ENCODE results near the gene ABCD1. TPM values are rescaled to one million over a fixed set of nuclear protein-coding genes. Genes with fewer than 3 reads are reported as not detected.

The ABCD1 gene
- total RNA-seq, 6 experiments from 2014 or later, result 12.9 to 18.9 (median 14.5) TPM

DNA sequence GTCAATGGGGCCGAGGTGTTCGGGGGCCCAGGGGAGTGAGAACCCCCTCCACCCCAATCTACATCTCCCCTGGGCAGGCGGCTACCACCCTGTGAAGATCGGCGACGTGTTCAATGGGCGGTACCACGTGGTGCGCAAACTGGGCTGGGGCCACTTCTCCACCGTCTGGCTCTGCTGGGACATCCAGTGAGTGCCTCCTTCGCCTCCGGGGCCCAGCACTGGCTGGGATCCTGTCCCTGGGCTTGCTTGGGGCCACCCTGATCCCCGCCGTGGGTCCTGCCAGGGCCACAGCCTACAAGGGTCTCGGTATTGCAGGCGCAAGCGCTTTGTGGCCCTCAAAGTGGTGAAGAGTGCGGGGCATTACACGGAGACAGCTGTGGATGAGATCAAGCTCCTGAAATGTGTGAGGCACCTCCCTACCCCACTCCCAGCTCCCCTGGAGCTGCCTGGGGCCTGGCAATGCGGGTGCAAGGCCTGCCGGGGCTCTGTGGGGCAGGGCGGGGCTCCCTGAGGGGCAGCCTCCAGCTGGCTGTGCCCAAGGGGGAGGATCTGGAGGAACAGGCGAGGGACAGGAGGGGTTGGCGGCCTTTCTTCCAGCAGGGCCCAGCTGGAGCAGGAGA, 56.9 kb downstream of the ABCD1 start:
- Mint-ChIP-seq H3K9me3 (no peaks in the 10 kb centered on the region), H3K27ac (no peak overlapping the region), H3K4me1 (ENCODE audit: low read depth) (peaks cover 7% of the 10 kb centered on the region), H3K4me3 (no peak overlapping the region), H3K27me3 (ENCODE audit: insufficient read depth) (peaks cover 4% of the 10 kb centered on the region), H3K36me3 (ENCODE audit: low read depth) (no peaks in the 10 kb centered on the region)
- DNase-seq, result no peak
- TF ChIP-seq, protein P1, sequence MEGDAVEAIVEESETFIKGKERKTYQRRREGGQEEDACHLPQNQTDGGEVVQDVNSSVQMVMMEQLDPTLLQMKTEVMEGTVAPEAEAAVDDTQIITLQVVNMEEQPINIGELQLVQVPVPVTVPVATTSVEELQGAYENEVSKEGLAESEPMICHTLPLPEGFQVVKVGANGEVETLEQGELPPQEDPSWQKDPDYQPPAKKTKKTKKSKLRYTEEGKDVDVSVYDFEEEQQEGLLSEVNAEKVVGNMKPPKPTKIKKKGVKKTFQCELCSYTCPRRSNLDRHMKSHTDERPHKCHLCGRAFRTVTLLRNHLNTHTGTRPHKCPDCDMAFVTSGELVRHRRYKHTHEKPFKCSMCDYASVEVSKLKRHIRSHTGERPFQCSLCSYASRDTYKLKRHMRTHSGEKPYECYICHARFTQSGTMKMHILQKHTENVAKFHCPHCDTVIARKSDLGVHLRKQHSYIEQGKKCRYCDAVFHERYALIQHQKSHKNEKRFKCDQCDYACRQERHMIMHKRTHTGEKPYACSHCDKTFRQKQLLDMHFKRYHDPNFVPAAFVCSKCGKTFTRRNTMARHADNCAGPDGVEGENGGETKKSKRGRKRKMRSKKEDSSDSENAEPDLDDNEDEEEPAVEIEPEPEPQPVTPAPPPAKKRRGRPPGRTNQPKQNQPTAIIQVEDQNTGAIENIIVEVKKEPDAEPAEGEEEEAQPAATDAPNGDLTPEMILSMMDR (IDR thresholded peaks at IDR 0.05), result no peak

DNA sequence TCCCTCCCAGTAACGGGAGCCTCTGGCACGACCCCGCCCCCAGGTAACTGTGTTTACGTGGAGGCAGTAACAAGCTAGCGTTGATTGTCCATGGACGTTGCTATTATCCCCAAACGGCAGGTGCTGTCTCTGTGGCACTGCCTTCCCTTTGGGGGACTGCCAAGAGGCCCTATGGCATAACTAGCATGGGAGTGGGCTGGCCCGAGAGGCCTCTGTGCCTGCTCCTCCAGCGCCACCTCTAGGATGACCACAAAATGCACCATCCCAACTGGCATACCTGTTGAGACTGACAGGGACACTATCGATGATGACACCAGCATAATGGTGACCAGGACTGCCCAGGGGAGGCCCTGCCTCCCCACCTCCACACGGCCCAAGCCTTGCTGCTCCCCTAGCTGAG, 57.7 kb downstream of the ABCD1 start:
- DNase-seq, result no peak
- TF ChIP-seq, protein P1 (IDR thresholded peaks at IDR 0.05), result no peak
- H3K9me3 Mint-ChIP-seq, result no peaks in the 10 kb centered on the region
- H3K4me1 Mint-ChIP-seq (ENCODE audit: low read depth), result peaks cover 7% of the 10 kb centered on the region
- no peak overlapping the region for H3K4me3 Mint-ChIP-seq
- H3K27ac Mint-ChIP-seq, result no peak overlapping the region
- H3K36me3 Mint-ChIP-seq (ENCODE audit: low read depth), result no peaks in the 10 kb centered on the region
- H3K27me3 Mint-ChIP-seq (ENCODE audit: insufficient read depth), result peaks cover 4% of the 10 kb centered on the region

DNA sequence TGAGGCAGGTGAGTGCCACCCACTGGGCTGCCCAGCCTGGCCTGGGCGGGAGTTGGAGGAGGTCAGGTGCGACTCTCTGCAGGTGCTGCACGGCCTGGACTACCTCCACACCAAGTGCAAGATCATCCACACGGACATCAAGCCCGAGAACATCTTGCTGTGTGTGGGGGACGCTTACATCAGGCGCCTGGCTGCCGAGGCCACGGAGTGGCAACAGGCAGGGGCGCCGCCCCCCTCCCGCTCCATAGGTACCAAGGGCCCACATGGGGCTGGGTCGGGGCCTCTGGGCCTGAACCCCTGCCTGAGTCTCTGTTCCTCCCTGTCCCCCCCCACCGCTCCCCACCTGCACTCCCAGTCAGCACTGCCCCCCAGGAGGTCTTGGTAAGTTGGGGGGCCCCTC, 58.2 kb downstream of the ABCD1 start:
- no peak overlapping the region for H3K4me3 Mint-ChIP-seq
- peaks cover 4% of the 10 kb centered on the region for H3K27me3 Mint-ChIP-seq (ENCODE audit: insufficient read depth)
- no peak overlapping the region for H3K27ac Mint-ChIP-seq
- no peaks in the 10 kb centered on the region for H3K36me3 Mint-ChIP-seq (ENCODE audit: low read depth)
- no peaks in the 10 kb centered on the region for H3K9me3 Mint-ChIP-seq
- TF ChIP-seq, protein P1 (IDR thresholded peaks at IDR 0.05), result no peak
- peaks cover 7% of the 10 kb centered on the region for H3K4me1 Mint-ChIP-seq (ENCODE audit: low read depth)
- DNase-seq, result no peak

DNA sequence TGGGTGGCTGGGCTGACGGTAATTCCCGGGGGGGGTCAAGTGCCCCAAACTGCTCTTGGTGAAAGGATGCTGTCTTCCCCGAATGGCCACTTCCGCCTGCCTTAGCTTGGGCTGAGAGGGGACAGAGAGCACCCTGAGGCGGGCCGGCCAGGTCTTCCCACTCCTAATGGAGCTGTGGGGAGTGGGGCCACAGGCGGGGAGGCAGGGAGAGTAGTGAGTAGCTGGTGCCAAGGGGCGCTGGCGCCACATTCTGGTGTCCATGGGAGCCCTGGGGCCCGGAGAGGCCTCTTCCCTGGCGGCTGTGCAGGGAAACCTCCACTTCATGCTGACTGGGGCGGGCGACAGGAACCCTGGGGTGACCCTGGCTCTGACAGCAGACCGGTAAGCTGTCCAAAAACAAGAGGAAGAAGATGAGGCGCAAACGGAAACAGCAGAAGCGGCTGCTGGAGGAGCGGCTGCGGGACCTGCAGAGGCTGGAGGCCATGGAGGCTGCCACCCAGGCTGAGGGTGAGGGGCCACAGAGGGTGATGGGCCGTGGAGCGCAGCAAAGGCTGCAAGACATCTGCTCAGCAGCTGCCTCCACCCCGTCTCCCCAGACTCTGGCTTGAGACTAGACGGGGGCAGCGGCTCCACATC, 58.8 kb downstream of the ABCD1 start:
- TF ChIP-seq, protein P1 (IDR thresholded peaks at IDR 0.05), result no peak
- Mint-ChIP-seq H3K27ac (no peak overlapping the region), H3K27me3 (ENCODE audit: insufficient read depth) (peaks cover 4% of the 10 kb centered on the region), H3K9me3 (no peaks in the 10 kb centered on the region), H3K4me3 (no peak overlapping the region), H3K4me1 (ENCODE audit: low read depth) (peaks cover 7% of the 10 kb centered on the region), H3K36me3 (ENCODE audit: low read depth) (no peaks in the 10 kb centered on the region)
- DNase-seq, result no peak

DNA sequence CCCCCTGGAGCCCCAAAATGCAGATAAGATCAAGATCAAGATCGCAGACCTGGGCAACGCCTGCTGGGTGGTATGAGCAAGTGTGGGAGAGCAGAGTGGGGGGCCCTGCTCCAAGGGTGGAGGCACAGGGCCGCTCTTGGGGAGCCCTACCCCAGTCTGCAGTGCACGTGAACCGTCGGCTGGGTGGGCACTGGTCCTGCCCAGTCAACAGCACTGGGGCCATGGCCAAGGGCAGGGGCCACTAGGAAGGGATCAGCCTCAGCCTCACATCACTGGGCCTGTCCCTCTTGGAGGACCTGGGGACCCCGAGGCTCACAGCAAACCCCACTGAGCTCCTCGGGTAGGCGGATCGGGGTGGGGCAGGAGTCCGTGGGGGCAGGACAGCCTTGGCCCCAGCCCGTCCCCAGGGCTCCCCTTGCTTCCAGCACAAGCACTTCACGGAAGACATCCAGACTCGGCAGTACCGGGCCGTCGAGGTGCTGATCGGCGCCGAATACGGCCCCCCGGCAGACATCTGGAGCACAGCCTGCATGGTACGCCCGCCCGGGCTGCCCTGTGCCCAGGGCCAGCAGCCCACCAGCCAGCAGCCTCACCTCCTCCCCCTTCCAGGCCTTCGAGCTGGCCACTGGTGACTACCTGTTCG, 59.8 kb downstream of the ABCD1 start:
- no peak overlapping the region for H3K27ac Mint-ChIP-seq
- no peaks in the 10 kb centered on the region for H3K9me3 Mint-ChIP-seq
- peaks cover 7% of the 10 kb centered on the region for H3K4me1 Mint-ChIP-seq (ENCODE audit: low read depth)
- DNase-seq, result no peak
- TF ChIP-seq, protein P1 (IDR thresholded peaks at IDR 0.05), result no peak
- peaks cover 4% of the 10 kb centered on the region for H3K27me3 Mint-ChIP-seq (ENCODE audit: insufficient read depth)
- no peak overlapping the region for H3K4me3 Mint-ChIP-seq
- H3K36me3 Mint-ChIP-seq (ENCODE audit: low read depth), result no peaks in the 10 kb centered on the region
